Panc1 (cell line): ENCODE data around the gene SUV39H1.

Source experiments
- CTCF ChIP-seq: fragments of 450-650 bp; IDR thresholded peaks from 2 replicates; pipeline ENCODE4 v1.5.1; 2017; ENCODE audit warnings: mild to moderate bottlenecking
- POLR2AphosphoS5 ChIP-seq: IDR thresholded peaks from 2 replicates; pipeline ENCODE4 v1.6.1; 2012; ENCODE audit warnings: mild to moderate bottlenecking, low read depth, low read length, moderate library complexity
- REST ChIP-seq, 2 experiments: IDR thresholded peaks; 2 replicates each; pipeline ENCODE4 v1.6.1; 2011 to 2012; ENCODE audit warnings: low read depth in 2 of 2, control low read depth in 1 of 2, low read length in 1 of 2, mild to moderate bottlenecking in 1 of 2, moderate library complexity in 1 of 2; ENCODE audit not compliant: insufficient read depth in 1 of 2
- SIN3A ChIP-seq: IDR thresholded peaks from 2 replicates; pipeline ENCODE4 v1.6.1; 2012; ENCODE audit warnings: low read depth, mild to moderate bottlenecking, low read length, moderate library complexity, borderline replicate concordance; ENCODE audit not compliant: insufficient read depth
- TCF7L2 ChIP-seq: IDR thresholded peaks from 2 replicates; pipeline ENCODE4 v1.6.1; 2011; ENCODE audit warnings: mild to moderate bottlenecking, low read depth, low read length, inconsistent platforms

GRCh38 chrX:48737940-48738339, 41.4 kb downstream of the SUV39H1 start:
- no peak for TF ChIP-seq POLR2AphosphoS5
- no peak for TF ChIP-seq CTCF
- TF ChIP-seq REST (IDR thresholded peaks at IDR 0.05; ENCODE audit: insufficient read depth in 1 of 2, low read depth in 2 of 2, low read length in 1 of 2): no peak
- TF ChIP-seq SIN3A: no peak
- no peak for TF ChIP-seq TCF7L2
